Neural progenitor cell (in vitro differentiated cells): ENCODE results near the gene PDCD2L.

Source experiments
- EZH2 ChIP-seq: fragments of 200-600 bp; sonication (generic); IDR thresholded peaks from 2 replicates; pipeline ENCODE4 v1.6.1; 2017; ENCODE audit warnings: antibody characterized with exemption, mild to moderate bottlenecking, moderate library complexity
- TF ChIP-seq, protein P1 (sequence below): fragments of 200-600 bp; sonication (generic); IDR thresholded peaks from 2 replicates; pipeline ENCODE4 v1.5.1; 2017; ENCODE audit warnings: antibody characterized with exemption, mild to moderate bottlenecking

DNA sequence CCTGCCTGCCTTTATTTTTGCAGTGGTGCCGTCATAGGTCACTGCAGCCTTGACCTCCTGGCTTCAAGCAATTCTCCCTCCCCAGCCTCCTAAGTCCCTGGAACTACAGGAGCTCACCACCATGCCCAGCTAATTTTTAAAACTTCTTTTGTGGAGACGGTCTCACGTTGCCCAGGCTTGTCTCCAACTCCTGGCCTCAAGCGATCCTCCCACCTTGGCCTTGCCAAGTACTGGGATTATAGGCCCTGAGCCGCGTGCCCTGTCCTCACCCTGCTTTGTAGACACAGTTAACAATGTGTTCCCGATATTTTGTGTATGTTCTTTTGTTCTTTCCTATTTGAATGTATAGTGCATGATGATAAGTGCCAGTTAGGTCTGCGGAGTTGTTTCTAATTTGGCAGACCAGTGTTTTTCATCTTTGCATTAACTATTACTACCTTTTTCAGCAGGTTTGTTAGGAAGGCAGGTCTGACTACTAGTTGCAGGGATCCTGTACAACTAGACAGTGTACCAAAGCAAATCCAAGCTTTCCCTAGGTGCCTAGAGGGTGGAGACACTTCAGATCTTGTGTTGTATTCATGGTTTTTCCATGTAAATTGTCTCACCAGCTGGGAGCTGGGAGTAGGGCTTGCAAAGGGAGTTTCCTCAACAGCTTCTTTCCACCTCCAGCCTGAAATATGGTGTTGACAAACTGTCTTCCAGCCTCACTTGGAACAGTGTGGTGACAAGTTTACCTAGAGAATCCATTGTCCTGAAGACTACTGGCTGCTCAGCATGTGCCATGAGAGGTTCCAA, 67.9 kb downstream of the PDCD2L start:
- TF ChIP-seq, protein P1, sequence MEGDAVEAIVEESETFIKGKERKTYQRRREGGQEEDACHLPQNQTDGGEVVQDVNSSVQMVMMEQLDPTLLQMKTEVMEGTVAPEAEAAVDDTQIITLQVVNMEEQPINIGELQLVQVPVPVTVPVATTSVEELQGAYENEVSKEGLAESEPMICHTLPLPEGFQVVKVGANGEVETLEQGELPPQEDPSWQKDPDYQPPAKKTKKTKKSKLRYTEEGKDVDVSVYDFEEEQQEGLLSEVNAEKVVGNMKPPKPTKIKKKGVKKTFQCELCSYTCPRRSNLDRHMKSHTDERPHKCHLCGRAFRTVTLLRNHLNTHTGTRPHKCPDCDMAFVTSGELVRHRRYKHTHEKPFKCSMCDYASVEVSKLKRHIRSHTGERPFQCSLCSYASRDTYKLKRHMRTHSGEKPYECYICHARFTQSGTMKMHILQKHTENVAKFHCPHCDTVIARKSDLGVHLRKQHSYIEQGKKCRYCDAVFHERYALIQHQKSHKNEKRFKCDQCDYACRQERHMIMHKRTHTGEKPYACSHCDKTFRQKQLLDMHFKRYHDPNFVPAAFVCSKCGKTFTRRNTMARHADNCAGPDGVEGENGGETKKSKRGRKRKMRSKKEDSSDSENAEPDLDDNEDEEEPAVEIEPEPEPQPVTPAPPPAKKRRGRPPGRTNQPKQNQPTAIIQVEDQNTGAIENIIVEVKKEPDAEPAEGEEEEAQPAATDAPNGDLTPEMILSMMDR: no peak
- TF ChIP-seq EZH2: no peak
